Measurements from ENCODE around the gene MON1B.

Gene MON1B

DNA sequence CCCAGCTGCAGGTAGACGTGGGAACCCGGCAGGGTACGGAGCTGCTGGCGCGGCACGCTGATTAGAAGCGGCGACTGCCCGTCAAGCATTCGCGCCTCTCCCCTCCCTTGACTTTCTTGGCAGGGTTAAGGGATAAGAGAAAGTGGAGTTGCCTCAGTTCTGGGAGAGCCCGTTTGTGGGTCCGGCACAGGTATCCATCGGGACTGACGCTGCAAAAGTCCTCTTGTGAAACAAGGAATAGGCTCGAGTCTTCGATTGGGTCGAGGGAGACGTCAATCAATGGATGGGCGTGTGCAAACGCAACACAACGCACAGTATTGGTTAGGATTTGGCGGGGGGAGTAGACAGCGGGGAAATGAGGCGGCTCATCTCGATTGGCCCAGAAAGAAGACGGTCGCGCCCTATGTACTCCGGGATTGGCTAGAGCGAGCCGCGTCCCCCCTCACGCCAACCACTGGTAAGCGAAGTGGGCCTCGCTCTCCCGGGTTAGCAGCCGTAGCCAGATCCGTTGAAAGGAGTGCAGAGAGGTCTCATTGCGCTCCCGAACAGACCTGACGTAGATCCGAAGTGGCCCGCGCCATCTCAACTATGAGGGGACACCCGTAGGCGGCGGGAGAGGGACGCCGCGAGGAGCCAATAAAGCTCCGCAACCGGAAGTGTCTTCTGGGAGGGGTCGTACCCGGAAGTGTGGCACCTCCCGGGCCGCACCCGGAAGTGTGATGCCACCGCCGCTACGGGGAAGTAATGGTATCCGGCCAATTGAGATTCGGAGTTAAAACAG, at the start of gene MON1B:
TSS of gene MON1B (plus strand) at position 713 of the 781 bp plus-strand sequence. CDS start 296 bp downstream, outside the sequence.
- Histone ChIP-seq H3K9me2 (replicated peaks; ENCODE audit: insufficient read depth, low read length) (no peaks in the 10 kb centered on the region), H3K36me3 (ENCODE audit: low read length) (0 out of 2 replicates have a peak, but pooled peaks cover 6% of the 10 kb centered on the region), H4K20me1 (ENCODE audit: low read depth, low read length) (peaks cover 4% of the 10 kb centered on the region; the same call in 1 of the 2 replicates), H2AFZ (ENCODE audit: low read depth, low read length, severe bottlenecking) (peak within 1 kb of the TSS; percentile 89), H3F3A (ENCODE audit: insufficient read depth) (peaks cover 11% of the 10 kb centered on the region), H3K9ac (ENCODE audit: low read length) (peak within 1 kb of the TSS; percentile 91), H3K4me2 (ENCODE audit: low read depth, low read length, poor library complexity, severe bottlenecking) (peak within 1 kb of the TSS; percentile 97), H3K79me2 (ENCODE audit: insufficient read depth, low read length) (peaks cover 33% of the 10 kb centered on the region), H3K4me3 (ENCODE audit: insufficient read depth, low read length, poor library complexity, severe bottlenecking) (peak within 1 kb of the TSS; percentile 97), H3K27ac (ENCODE audit: low read depth, low read length) (peak within 1 kb of the TSS; percentile 97), H3K9me3 (ENCODE audit: insufficient read depth, low read length) (no peaks in the 10 kb centered on the region), H3K27me3 (ENCODE audit: low read length) (no peaks in the 10 kb centered on the region)
- TF ChIP-seq, protein P1, sequence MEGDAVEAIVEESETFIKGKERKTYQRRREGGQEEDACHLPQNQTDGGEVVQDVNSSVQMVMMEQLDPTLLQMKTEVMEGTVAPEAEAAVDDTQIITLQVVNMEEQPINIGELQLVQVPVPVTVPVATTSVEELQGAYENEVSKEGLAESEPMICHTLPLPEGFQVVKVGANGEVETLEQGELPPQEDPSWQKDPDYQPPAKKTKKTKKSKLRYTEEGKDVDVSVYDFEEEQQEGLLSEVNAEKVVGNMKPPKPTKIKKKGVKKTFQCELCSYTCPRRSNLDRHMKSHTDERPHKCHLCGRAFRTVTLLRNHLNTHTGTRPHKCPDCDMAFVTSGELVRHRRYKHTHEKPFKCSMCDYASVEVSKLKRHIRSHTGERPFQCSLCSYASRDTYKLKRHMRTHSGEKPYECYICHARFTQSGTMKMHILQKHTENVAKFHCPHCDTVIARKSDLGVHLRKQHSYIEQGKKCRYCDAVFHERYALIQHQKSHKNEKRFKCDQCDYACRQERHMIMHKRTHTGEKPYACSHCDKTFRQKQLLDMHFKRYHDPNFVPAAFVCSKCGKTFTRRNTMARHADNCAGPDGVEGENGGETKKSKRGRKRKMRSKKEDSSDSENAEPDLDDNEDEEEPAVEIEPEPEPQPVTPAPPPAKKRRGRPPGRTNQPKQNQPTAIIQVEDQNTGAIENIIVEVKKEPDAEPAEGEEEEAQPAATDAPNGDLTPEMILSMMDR (IDR thresholded peaks at IDR 0.05; ENCODE audit: insufficient read depth, low read length, poor library complexity, severe bottlenecking) = no peak
- no peak for TF ChIP-seq EZH2phosphoT487 (conservative IDR thresholded peaks at IDR 0.05; ENCODE audit: low read length)

DNA sequence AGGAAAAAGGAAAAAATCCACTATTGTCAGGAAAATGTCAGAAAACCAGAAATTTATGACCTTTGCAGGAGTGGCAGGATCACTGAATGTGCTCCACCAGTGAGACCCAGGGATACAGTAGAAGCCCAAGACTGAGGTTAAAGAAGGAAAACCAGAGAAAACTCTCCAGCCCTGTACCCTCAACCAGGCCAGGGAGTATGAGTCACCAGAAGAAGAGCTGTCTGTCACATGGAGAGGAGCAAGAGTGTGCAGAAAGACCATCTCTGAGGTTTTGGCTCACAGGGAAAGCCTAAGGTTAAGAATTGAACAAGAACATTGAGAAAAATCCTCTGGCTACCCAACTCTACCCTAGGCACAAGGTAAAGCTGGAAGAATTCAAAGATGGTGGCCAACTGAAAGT, 47.6 kb upstream of the MON1B start:
- no peaks in the 10 kb centered on the region for H3F3A ChIP-seq (ENCODE audit: insufficient read depth)
- H3K27me3 ChIP-seq (ENCODE audit: low read length) = no peaks in the 10 kb centered on the region
- H3K79me2 ChIP-seq (ENCODE audit: insufficient read depth, low read length) = no peaks in the 10 kb centered on the region
- H3K4me3 ChIP-seq (ENCODE audit: insufficient read depth, low read length, poor library complexity, severe bottlenecking) = no peak overlapping the region
- H3K4me2 ChIP-seq (ENCODE audit: low read depth, low read length, poor library complexity, severe bottlenecking) = no peak overlapping the region
- no peaks in the 10 kb centered on the region; the same call in 1 of the 2 replicates for H3K9me2 ChIP-seq (replicated peaks; ENCODE audit: insufficient read depth, low read length)
- no peaks in the 10 kb centered on the region for H3K36me3 ChIP-seq (ENCODE audit: low read length)
- no peak overlapping the region for H3K27ac ChIP-seq (ENCODE audit: low read depth, low read length)
- no peak overlapping the region for H2AFZ ChIP-seq (ENCODE audit: low read depth, low read length, severe bottlenecking)
- TF ChIP-seq, protein P1 (IDR thresholded peaks at IDR 0.05; ENCODE audit: insufficient read depth, low read length, poor library complexity, severe bottlenecking) = no peak
- TF ChIP-seq EZH2phosphoT487 (conservative IDR thresholded peaks at IDR 0.05; ENCODE audit: low read length) = no peak
- H4K20me1 ChIP-seq (ENCODE audit: low read depth, low read length) = no peaks in the 10 kb centered on the region
- no peak overlapping the region for H3K9ac ChIP-seq (ENCODE audit: low read length)
- H3K9me3 ChIP-seq (ENCODE audit: insufficient read depth, low read length) = no peaks in the 10 kb centered on the region

DNA sequence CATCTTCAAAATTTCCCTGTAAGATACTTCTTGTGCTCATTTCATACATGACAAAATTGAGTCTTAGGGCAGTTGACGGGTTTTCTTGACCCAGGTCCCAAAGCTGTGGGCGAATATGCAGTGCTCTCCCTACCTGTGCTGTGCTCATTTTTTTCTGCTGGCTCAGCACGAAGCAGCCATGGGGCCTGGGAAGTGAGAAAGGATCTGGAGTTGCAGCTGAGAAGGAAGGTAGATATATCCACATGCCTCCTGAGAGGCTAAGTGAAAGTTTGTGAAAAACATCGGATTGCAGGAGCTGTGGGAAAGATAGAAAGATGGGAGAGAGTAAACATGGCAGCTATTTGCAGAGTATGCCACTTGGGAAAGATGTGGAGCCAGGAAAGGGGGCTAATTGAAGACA, 42.9 kb upstream of the MON1B start:
- no peaks in the 10 kb centered on the region for H3F3A ChIP-seq (ENCODE audit: insufficient read depth)
- H3K9me2 ChIP-seq (replicated peaks; ENCODE audit: insufficient read depth, low read length) = no peaks in the 10 kb centered on the region
- no peaks in the 10 kb centered on the region for H3K27me3 ChIP-seq (ENCODE audit: low read length)
- no peak overlapping the region for H3K27ac ChIP-seq (ENCODE audit: low read depth, low read length)
- H3K9ac ChIP-seq (ENCODE audit: low read length) = no peak overlapping the region
- H3K36me3 ChIP-seq (ENCODE audit: low read length) = no peaks in the 10 kb centered on the region
- no peak overlapping the region for H2AFZ ChIP-seq (ENCODE audit: low read depth, low read length, severe bottlenecking)
- no peak for TF ChIP-seq EZH2phosphoT487 (conservative IDR thresholded peaks at IDR 0.05; ENCODE audit: low read length)
- TF ChIP-seq, protein P1 (IDR thresholded peaks at IDR 0.05; ENCODE audit: insufficient read depth, low read length, poor library complexity, severe bottlenecking) = no peak
- H3K9me3 ChIP-seq (ENCODE audit: insufficient read depth, low read length) = no peaks in the 10 kb centered on the region
- no peak overlapping the region for H3K4me3 ChIP-seq (ENCODE audit: insufficient read depth, low read length, poor library complexity, severe bottlenecking)
- H4K20me1 ChIP-seq (ENCODE audit: low read depth, low read length) = no peaks in the 10 kb centered on the region
- H3K79me2 ChIP-seq (ENCODE audit: insufficient read depth, low read length) = no peaks in the 10 kb centered on the region
- no peak overlapping the region for H3K4me2 ChIP-seq (ENCODE audit: low read depth, low read length, poor library complexity, severe bottlenecking)

All from SU-DHL-6 (cell line).